GM21737 (cell line): ENCODE data around the gene AOPEP.
"Not testable (repeated sequence)": the region's sequence is repeated elsewhere in the genome, so short reads cannot be mapped to it uniquely, and the experiment has no call there.

ENCODE experiments used
- ATAC-seq: cut with Tn5 transposase; IDR thresholded peaks from one replicate; pipeline ENCODE4 v1.9.1; 2021; ENCODE audit warnings: mild to moderate bottlenecking, moderate library complexity; ENCODE audit not compliant: unreplicated experiment

Gene AOPEP

GRCh38 chr9:95008151-95008771 lies 281.8 kb downstream of the AOPEP start:
- no peak for ATAC-seq

GRCh38 chr9:95009459-95009858 lies 283.0 kb downstream of the AOPEP start:
- no peak for ATAC-seq

GRCh38 chr9:95010431-95010838 lies 283.9 kb downstream of the AOPEP start:
- no peak for ATAC-seq

GRCh38 chr9:95012035-95012708 lies 285.7 kb downstream of the AOPEP start:
- no peak for ATAC-seq

- no peak for ATAC-seq
These were observed 286.4 kb downstream of the AOPEP start for GRCh38 chr9:95012902-95013301.

GRCh38 chr9:95014917-95015316 lies 288.4 kb downstream of the AOPEP start:
- ATAC-seq: no peak

GRCh38 chr9:95015569-95015968 lies 289.1 kb downstream of the AOPEP start:
- ATAC-seq: no peak

- no peak for ATAC-seq
These were observed 290.6 kb downstream of the AOPEP start for GRCh38 chr9:95017062-95017461.

GRCh38 chr9:95017661-95018060 lies 291.2 kb downstream of the AOPEP start:
- ATAC-seq: no peak

GRCh38 chr9:95018099-95018936 lies 291.8 kb downstream of the AOPEP start:
- peak; percentile 83 for ATAC-seq

- ATAC-seq: not testable (repeated sequence)
These were observed 294.1 kb downstream of the AOPEP start for GRCh38 chr9:95020644-95021043.

- ATAC-seq: no peak
These were observed 294.8 kb downstream of the AOPEP start for GRCh38 chr9:95021166-95021886.

GRCh38 chr9:95022657-95023056 lies 296.2 kb downstream of the AOPEP start:
- ATAC-seq: no peak

GRCh38 chr9:95023217-95024003 lies 296.9 kb downstream of the AOPEP start:
- ATAC-seq: no peak

- ATAC-seq: no peak
These were observed 297.7 kb downstream of the AOPEP start for GRCh38 chr9:95024097-95024671.

- no peak for ATAC-seq
These were observed 299.0 kb downstream of the AOPEP start for GRCh38 chr9:95025213-95026147.

- no peak for ATAC-seq
These were observed 299.6 kb downstream of the AOPEP start for GRCh38 chr9:95026148-95026524.

GRCh38 chr9:95027914-95028852 lies 301.7 kb downstream of the AOPEP start:
- no peak for ATAC-seq
